SK-N-SH (cell line): Measurements from ENCODE around the gene FBXW5. TPM values are rescaled to one million over a fixed set of nuclear protein-coding genes. Genes with fewer than 3 reads are reported as not detected.

Experiments
- CTCF ChIA-PET: fragments of 300-600, 350-600 bp; formaldehyde crosslinking; extraction: SDS; loops from one replicate; lab custom pipeline; 2021; lab: Yijun Ruan, JAX
- POLR2A ChIA-PET: fragments of 350-600 bp; sonication (Branson Sonifier 250); formaldehyde crosslinking; extraction: SDS; loops from one replicate; lab custom pipeline; 2020; ENCODE audit warnings: antibody characterized with exemption, inconsistent platforms; lab: Yijun Ruan, JAX
- DNase-seq: peaks from one replicate; pipeline ENCODE4 v3.0.0; 2012
- H2AFZ ChIP-seq: fragments of 200-600 bp; sonication (generic); 2 replicates; pipeline ENCODE4 v1.8.1; 2016; ENCODE audit warnings: antibody characterized with exemption, mild to moderate bottlenecking, low read depth
- H3F3A ChIP-seq: fragments of 200-600 bp; sonication (generic); replicated peaks from 2 replicates; pipeline ENCODE3; 2016; ENCODE audit warnings: antibody characterized with exemption, mild to moderate bottlenecking; ENCODE audit not compliant: insufficient read depth
- H3K27ac ChIP-seq, 2 experiments: fragments of 200-500 bp in 1 of 2; fragments of 200-600 bp in 1 of 2; sonication (Bioruptor generic) in 1 of 2; sonication (generic), shearing (Covaris generic) in 1 of 2; 2 replicates each; pipeline versions ENCODE4 v1.5.1 to v1.6.1; 2014 to 2016; ENCODE audit warnings: low read depth in 2 of 2, inconsistent platforms in 1 of 2, low read length in 1 of 2, mild to moderate bottlenecking in 1 of 2, mixed read lengths in 1 of 2
- H3K27me3 ChIP-seq: fragments of 200-600 bp; sonication (generic), shearing (Covaris generic); 2 replicates; pipeline ENCODE4 v1.6.1; 2016; ENCODE audit warnings: mixed run types; ENCODE audit not compliant: insufficient read depth
- H3K36me3 ChIP-seq, 2 experiments: fragments of 200-500 bp in 1 of 2; fragments of 200-600 bp in 1 of 2; sonication (Bioruptor generic) in 1 of 2; sonication (generic) in 1 of 2; replicated peaks in 1 of 2; 2 replicates each; pipeline versions ENCODE3 to v1.5.1; 2014 to 2016; ENCODE audit warnings: low read length in 1 of 2, mild to moderate bottlenecking in 1 of 2; ENCODE audit not compliant: insufficient read depth in 2 of 2, control insufficient read depth in 1 of 2
- H3K4me1 ChIP-seq, 2 experiments: fragments of 200-500 bp in 1 of 2; fragments of 200-600 bp in 1 of 2; sonication (Bioruptor generic) in 1 of 2; sonication (generic), shearing (Covaris generic) in 1 of 2; 2 replicates each; pipeline versions ENCODE4 v1.5.1 to v1.6.1; 2014 to 2016; ENCODE audit warnings: low read depth in 1 of 2, low read length in 1 of 2, mixed run types in 1 of 2; ENCODE audit not compliant: insufficient read depth in 2 of 2, control insufficient read depth in 1 of 2
- H3K4me2 ChIP-seq: fragments of 200-600 bp; sonication (generic), shearing (Covaris generic); 2 replicates; pipeline ENCODE4 v1.6.1; 2017; ENCODE audit warnings: mixed run types
- H3K4me3 ChIP-seq, 2 experiments: fragments of 200-500 bp in 1 of 2; fragments of 200-600 bp in 1 of 2; sonication (Bioruptor generic) in 1 of 2; sonication (generic), shearing (Covaris generic) in 1 of 2; 2 replicates each; pipeline versions ENCODE4 v1.5.1 to v1.8.1; 2014 to 2016; ENCODE audit warnings: low read depth in 2 of 2, inconsistent platforms in 1 of 2, low read length in 1 of 2, mild to moderate bottlenecking in 1 of 2, mixed read lengths in 1 of 2, moderate library complexity in 1 of 2
- H3K79me2 ChIP-seq: fragments of 200-600 bp; sonication (generic); 2 replicates; pipeline ENCODE4 v1.8.1; 2017; ENCODE audit warnings: mild to moderate bottlenecking; ENCODE audit not compliant: insufficient read depth
- H3K9ac ChIP-seq: fragments of 200-600 bp; sonication (generic); 2 replicates; pipeline ENCODE4 v1.6.1; 2017; ENCODE audit warnings: mixed run types
- H3K9me2 ChIP-seq: fragments of 200-600 bp; sonication (generic); 2 replicates; pipeline ENCODE4 v1.6.1; 2017; ENCODE audit warnings: mixed run types
- H3K9me3 ChIP-seq: fragments of 200-600 bp; sonication (generic); 2 replicates; pipeline ENCODE4 v1.6.1; 2017; ENCODE audit warnings: mixed run types, mild to moderate bottlenecking, moderate library complexity
- H4K20me1 ChIP-seq: fragments of 200-600 bp; sonication (generic); 2 replicates; pipeline ENCODE4 v1.6.1; 2017; ENCODE audit warnings: mild to moderate bottlenecking, mixed run types; ENCODE audit not compliant: insufficient read depth
- FOXM1 ChIP-seq: IDR thresholded peaks from 2 replicates; pipeline ENCODE4 v1.4.0; 2012; ENCODE audit warnings: low read depth, mild to moderate bottlenecking
- GABPA ChIP-seq: IDR thresholded peaks from 2 replicates; pipeline ENCODE4 v1.4.0; 2012; ENCODE audit warnings: low read depth, mild to moderate bottlenecking
- GATA2 ChIP-seq: sonication (generic); formaldehyde crosslinking; IDR thresholded peaks from 2 replicates; pipeline ENCODE4 v1.5.0; 2020; ENCODE audit warnings: mild to moderate bottlenecking, missing genetic modification reagents
- JUND ChIP-seq: IDR thresholded peaks from 2 replicates; pipeline ENCODE4 v1.4.0; 2012
- MEF2A ChIP-seq: IDR thresholded peaks from 2 replicates; pipeline ENCODE4 v1.4.0; 2012; ENCODE audit warnings: low read depth, borderline replicate concordance
- MXI1 ChIP-seq: IDR thresholded peaks from 2 replicates; pipeline ENCODE4 v1.6.1; 2012; ENCODE audit warnings: mild to moderate bottlenecking, low read depth, low read length, improper control_type of control experiment
- RFX5 ChIP-seq: IDR thresholded peaks from 2 replicates; pipeline ENCODE4 v1.6.1; 2012; ENCODE audit warnings: mild to moderate bottlenecking, improper control_type of control experiment, low read length
- YY1 ChIP-seq: IDR thresholded peaks from 2 replicates; pipeline ENCODE4 v1.4.0; 2012; ENCODE audit warnings: low read depth, mild to moderate bottlenecking
- WGBS: methylation state at CpG from one replicate; pipeline ENCODE4 v1.1.6; 2017; ENCODE audit warnings: low lambda C conversion rate; 5-methylcytosine and 5-hydroxymethylcytosine counted together
- polyA plus RNA-seq, 3 experiments: library from polyadenylated mRNA; depleted of rRNA; stranded (reverse); fragments of >200 nt; gene quantifications; 2 replicates each; pipeline ENCODE4 v1.2.3, GENCODE V29; 2012
- TF ChIP-seq, protein P1 (sequence below): fragments of 150-350 bp; IDR thresholded peaks from 2 replicates; pipeline ENCODE4 v1.6.1; 2017; ENCODE audit warnings: antibody characterized with exemption, low read length, low read depth, borderline replicate concordance
- TF ChIP-seq, protein P2 (sequence below): IDR thresholded peaks from 2 replicates; pipeline ENCODE4 v1.4.0; 2012; ENCODE audit warnings: low read depth, borderline replicate concordance
- TF ChIP-seq, protein P3 (sequence below): fragments of 200-600 bp; sonication (generic); IDR thresholded peaks from 2 replicates; pipeline ENCODE4 v1.6.1; 2017; ENCODE audit warnings: antibody characterized with exemption, mild to moderate bottlenecking, moderate library complexity
- TF ChIP-seq, protein P4 (sequence below): IDR thresholded peaks from 2 replicates; pipeline ENCODE4 v1.6.1; 2012; ENCODE audit warnings: mild to moderate bottlenecking, low read depth, low read length, moderate library complexity

Gene FBXW5
- polyA plus RNA-seq, 1 of the 3 experiments (the other 2 are of a cell fraction): 78.9 TPM

DNA sequence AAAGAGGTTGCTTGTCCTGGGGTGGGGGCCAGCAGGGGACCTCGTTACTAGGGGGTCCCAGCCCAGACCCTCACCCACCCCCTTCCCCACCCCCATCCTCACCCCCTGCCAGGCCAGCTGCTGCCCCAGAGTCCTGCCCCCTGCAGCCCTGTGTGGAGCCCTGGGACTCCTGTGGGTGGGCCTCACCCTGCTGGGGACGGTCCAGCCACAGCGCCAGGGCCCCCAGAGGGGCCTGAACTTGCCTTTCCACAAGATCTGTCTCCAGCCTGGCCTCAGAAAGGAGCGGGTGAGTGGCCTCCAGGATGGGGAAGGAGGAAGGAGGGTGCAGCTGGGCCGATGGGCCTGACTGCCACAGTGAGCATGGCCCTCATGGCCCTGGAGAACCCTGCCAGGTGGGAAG lies 25.2 kb upstream of the FBXW5 start:
- Histone ChIP-seq H3K79me2 (no peaks in the 10 kb centered on the region), H3K4me3 (no peak overlapping the region), H3K9ac (no peak overlapping the region), H3K9me2 (no peaks in the 10 kb centered on the region), H3K27me3 (no peaks in the 10 kb centered on the region), H3K27ac (no peak overlapping the region), H3F3A (no peaks in the 10 kb centered on the region), H4K20me1 (no peaks in the 10 kb centered on the region), H3K4me2 (no peak overlapping the region), H3K9me3 (no peaks in the 10 kb centered on the region), H3K36me3 (no peaks in the 10 kb centered on the region), H3K4me1 (peaks cover 0 to 2% of the 10 kb centered on the region in 2 experiments; a peak in 1 of 4 replicates), H2AFZ (no peak overlapping the region)
- DNase-seq: no peak
- TF ChIP-seq GATA2 (CRISPR knock-in tag) (no peak), RFX5 (no peak), MEF2A (no peak), GABPA (no peak), FOXM1 (no peak), YY1 (no peak), MXI1 (no peak), JUND (no peak)
- TF ChIP-seq, protein P1, sequence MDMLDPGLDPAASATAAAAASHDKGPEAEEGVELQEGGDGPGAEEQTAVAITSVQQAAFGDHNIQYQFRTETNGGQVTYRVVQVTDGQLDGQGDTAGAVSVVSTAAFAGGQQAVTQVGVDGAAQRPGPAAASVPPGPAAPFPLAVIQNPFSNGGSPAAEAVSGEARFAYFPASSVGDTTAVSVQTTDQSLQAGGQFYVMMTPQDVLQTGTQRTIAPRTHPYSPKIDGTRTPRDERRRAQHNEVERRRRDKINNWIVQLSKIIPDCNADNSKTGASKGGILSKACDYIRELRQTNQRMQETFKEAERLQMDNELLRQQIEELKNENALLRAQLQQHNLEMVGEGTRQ: no peak
- TF ChIP-seq, protein P2, sequence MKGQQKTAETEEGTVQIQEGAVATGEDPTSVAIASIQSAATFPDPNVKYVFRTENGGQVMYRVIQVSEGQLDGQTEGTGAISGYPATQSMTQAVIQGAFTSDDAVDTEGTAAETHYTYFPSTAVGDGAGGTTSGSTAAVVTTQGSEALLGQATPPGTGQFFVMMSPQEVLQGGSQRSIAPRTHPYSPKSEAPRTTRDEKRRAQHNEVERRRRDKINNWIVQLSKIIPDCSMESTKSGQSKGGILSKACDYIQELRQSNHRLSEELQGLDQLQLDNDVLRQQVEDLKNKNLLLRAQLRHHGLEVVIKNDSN: no peak
- TF ChIP-seq, protein P3, sequence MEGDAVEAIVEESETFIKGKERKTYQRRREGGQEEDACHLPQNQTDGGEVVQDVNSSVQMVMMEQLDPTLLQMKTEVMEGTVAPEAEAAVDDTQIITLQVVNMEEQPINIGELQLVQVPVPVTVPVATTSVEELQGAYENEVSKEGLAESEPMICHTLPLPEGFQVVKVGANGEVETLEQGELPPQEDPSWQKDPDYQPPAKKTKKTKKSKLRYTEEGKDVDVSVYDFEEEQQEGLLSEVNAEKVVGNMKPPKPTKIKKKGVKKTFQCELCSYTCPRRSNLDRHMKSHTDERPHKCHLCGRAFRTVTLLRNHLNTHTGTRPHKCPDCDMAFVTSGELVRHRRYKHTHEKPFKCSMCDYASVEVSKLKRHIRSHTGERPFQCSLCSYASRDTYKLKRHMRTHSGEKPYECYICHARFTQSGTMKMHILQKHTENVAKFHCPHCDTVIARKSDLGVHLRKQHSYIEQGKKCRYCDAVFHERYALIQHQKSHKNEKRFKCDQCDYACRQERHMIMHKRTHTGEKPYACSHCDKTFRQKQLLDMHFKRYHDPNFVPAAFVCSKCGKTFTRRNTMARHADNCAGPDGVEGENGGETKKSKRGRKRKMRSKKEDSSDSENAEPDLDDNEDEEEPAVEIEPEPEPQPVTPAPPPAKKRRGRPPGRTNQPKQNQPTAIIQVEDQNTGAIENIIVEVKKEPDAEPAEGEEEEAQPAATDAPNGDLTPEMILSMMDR: no peak
- TF ChIP-seq, protein P4, sequence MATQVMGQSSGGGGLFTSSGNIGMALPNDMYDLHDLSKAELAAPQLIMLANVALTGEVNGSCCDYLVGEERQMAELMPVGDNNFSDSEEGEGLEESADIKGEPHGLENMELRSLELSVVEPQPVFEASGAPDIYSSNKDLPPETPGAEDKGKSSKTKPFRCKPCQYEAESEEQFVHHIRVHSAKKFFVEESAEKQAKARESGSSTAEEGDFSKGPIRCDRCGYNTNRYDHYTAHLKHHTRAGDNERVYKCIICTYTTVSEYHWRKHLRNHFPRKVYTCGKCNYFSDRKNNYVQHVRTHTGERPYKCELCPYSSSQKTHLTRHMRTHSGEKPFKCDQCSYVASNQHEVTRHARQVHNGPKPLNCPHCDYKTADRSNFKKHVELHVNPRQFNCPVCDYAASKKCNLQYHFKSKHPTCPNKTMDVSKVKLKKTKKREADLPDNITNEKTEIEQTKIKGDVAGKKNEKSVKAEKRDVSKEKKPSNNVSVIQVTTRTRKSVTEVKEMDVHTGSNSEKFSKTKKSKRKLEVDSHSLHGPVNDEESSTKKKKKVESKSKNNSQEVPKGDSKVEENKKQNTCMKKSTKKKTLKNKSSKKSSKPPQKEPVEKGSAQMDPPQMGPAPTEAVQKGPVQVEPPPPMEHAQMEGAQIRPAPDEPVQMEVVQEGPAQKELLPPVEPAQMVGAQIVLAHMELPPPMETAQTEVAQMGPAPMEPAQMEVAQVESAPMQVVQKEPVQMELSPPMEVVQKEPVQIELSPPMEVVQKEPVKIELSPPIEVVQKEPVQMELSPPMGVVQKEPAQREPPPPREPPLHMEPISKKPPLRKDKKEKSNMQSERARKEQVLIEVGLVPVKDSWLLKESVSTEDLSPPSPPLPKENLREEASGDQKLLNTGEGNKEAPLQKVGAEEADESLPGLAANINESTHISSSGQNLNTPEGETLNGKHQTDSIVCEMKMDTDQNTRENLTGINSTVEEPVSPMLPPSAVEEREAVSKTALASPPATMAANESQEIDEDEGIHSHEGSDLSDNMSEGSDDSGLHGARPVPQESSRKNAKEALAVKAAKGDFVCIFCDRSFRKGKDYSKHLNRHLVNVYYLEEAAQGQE: no peak
- WGBS: 80% methylated on average over 2 of the region's 5 CpGs
- ChIA-PET POLR2A (no interaction called here), CTCF (interaction anchor here (1.1 to 1.8 kb wide), 4 partner anchors 21 to 66 kb away, joined by 3 to 5 read pairs (median 4); partner anchors contain the start of gene ABCA2)
